Thymus (tissue), 11 donors: Measurements from ENCODE around the gene BICD2. TPM values are rescaled to one million over a fixed set of nuclear protein-coding genes. Genes with fewer than 3 reads are reported as not detected.

Experiments used
- DNase-seq, 9 donors: peaks; one replicate each; pipeline ENCODE4 v3.0.0-alpha.2; 2013; ENCODE audit warnings: low spot score in 9 of 9, low read depth in 6 of 9, missing footprints in 1 of 9
- H3K27ac ChIP-seq, 2 donors: one replicate each; pipeline ENCODE4 v1.5.1; 2013; ENCODE audit warnings: control low read depth in 1 of 2, low read depth in 1 of 2, low read length in 1 of 2, mild to moderate bottlenecking in 1 of 2, moderate library complexity in 1 of 2
- H3K27me3 ChIP-seq, 2 donors: one replicate each; pipeline ENCODE4 v1.5.1; 2013; ENCODE audit warnings: low read length in 1 of 2; ENCODE audit not compliant: control insufficient read depth in 2 of 2, insufficient read depth in 1 of 2
- H3K36me3 ChIP-seq, 2 donors: one replicate each; pipeline ENCODE4 v1.5.1; 2013; ENCODE audit warnings: low read length in 1 of 2, mild to moderate bottlenecking in 1 of 2, moderate library complexity in 1 of 2; ENCODE audit not compliant: control insufficient read depth in 2 of 2, insufficient read depth in 2 of 2
- H3K4me1 ChIP-seq, 2 donors: one replicate each; pipeline ENCODE4 v1.5.1; 2013; ENCODE audit warnings: low read length in 2 of 2; ENCODE audit not compliant: control insufficient read depth in 2 of 2, insufficient read depth in 2 of 2
- H3K4me3 ChIP-seq, 2 donors: one replicate each; pipeline ENCODE4 v1.5.1; 2013; ENCODE audit warnings: low read length in 2 of 2, control low read depth in 1 of 2, mild to moderate bottlenecking in 1 of 2
- H3K9me3 ChIP-seq, 2 donors: one replicate each; pipeline ENCODE4 v1.5.1; 2013; ENCODE audit warnings: low read length in 1 of 2, mild to moderate bottlenecking in 1 of 2; ENCODE audit not compliant: control insufficient read depth in 2 of 2, insufficient read depth in 1 of 2
- WGBS: extraction: QIAGEN DNeasy Blood & Tissue Kit; methylation state at CpG from one replicate; pipeline ENCODE4 v1.1.7; 2013; 5-methylcytosine and 5-hydroxymethylcytosine counted together
- polyA plus RNA-seq: library from polyadenylated mRNA; stranded (reverse); fragments of 200-250 nt; gene quantifications from one replicate; pipeline ENCODE4 v1.2.3, GENCODE V29; 2013
- total RNA-seq: library from RNA; stranded (reverse); fragments of 120-200 nt; gene quantifications from one replicate; pipeline ENCODE4 v1.2.4, GENCODE V29; 2013
- donor health status: healthy.

The BICD2 gene
- total and polyA plus RNA-seq, 2 donors, result 16.8 to 17.4 TPM

DNA sequence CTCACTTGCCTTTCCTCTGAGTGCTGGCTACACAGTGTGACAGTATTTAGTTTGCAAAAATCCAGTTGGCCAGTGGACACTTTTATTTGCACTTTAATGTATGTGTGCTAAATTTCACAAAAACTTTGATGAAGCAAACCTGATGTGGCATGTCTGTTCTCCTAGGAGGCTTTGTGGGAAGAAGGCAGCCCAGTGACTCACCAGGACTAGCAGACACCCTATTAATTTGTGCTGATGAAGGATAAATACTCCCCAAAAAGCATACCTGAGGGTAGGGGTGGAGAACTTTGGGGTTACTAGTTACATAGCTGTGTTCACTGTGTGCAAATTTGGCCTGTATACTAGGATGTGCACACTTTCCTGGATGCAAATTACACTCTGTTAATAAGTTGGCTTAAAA lies 55.4 kb downstream of the BICD2 start:
- H3K36me3 ChIP-seq, result peaks cover 33 to 46% of the 10 kb centered on the region in 2 donors
- DNase-seq, result no peak
- no peaks in the 10 kb centered on the region for H3K9me3 ChIP-seq
- H3K4me3 ChIP-seq, result no peak overlapping the region
- H3K4me1 ChIP-seq, result no peaks in the 10 kb centered on the region
- H3K27ac ChIP-seq, result no peak overlapping the region
- no peaks in the 10 kb centered on the region for H3K27me3 ChIP-seq

DNA sequence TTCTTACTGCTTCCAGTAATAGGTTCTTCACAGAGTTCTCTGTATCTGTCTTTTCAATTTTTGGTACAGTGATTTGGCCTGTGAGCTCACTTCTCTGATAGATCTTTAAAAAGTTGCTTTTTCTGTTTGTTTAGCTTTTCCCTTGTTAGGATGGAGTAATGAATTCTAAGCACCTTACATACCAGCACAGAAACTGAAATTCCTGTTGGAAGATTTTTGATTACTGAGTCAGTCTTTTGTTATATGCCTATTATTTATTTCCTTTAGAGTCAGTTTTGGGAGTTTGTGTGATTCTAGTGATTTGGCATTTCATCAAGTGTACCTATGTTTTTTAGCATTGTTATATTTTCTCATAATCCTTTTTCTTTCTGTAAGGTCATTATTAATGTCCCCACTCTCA lies 57.1 kb downstream of the BICD2 start:
- no peaks in the 10 kb centered on the region for H3K9me3 ChIP-seq
- peaks cover 21 to 29% of the 10 kb centered on the region in 2 donors for H3K36me3 ChIP-seq
- H3K4me1 ChIP-seq, result no peaks in the 10 kb centered on the region
- H3K27ac ChIP-seq, result no peak overlapping the region
- no peaks in the 10 kb centered on the region for H3K27me3 ChIP-seq
- no peak for DNase-seq
- no peak overlapping the region for H3K4me3 ChIP-seq

DNA sequence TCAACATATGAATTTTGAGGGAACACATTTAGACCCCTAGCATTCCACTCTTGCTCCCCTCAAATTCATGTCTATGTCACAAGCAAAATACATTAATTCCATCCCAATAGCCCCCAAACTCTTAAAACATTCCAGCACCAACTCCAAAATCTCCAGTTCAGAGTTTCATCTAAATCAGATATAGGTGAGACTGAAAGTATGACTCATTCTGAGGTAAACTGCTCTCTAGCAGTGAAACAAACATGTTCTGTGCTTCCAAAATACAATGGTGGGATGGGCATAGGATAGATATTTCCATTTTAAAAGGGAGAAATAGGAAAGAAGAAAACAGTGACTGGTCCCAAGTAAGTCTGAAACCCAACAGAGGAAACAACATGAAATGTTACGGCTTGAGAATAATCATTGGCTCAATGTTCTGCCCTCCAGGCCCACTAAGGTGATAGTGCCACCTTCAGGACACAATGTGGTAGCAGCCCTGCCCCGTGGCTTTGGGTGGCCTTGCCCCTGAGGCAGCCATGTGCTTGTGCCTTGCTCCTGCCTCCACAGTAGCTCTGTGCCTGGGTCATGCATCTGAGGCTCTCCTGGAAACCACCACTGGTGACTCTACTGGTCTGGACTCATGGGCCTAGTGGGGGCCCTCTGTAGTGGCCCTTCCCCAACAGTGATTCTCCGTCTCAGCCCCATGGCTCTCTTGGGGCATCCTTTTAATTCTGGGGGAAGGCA lies 58.3 kb downstream of the BICD2 start:
- Histone ChIP-seq H3K9me3 (no peaks in the 10 kb centered on the region), H3K27ac (no peak overlapping the region), H3K36me3 (peaks cover 17 to 23% of the 10 kb centered on the region in 2 donors), H3K4me1 (no peaks in the 10 kb centered on the region), H3K27me3 (no peaks in the 10 kb centered on the region), H3K4me3 (no peak overlapping the region)
- 64% methylated on average over 3 of the region's 3 CpGs for WGBS
- DNase-seq, result peak in 2 of 9 donors; percentile 3 to 31

DNA sequence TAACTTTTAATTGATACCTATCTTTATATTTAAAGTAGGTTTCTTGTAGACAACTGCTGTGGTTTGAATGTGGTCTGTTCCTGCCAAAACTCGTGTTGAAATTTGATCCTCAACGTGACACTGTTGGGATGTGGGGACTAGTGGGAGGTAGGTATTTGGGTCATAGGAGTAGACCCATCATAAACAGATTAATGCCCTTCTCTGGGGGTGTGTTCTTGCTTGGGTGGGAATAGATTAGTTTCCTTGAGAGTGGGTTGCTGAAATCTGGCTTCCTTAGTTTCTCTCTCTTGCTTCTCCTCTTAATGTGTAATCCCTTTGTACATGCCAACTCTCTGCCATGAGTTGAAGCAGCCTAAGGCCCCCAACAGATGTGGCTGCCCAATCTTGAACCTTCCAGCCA lies 60.1 kb downstream of the BICD2 start:
- H3K4me1 ChIP-seq, result no peaks in the 10 kb centered on the region
- H3K27me3 ChIP-seq, result no peaks in the 10 kb centered on the region
- H3K4me3 ChIP-seq, result no peak overlapping the region
- H3K9me3 ChIP-seq, result no peaks in the 10 kb centered on the region
- WGBS, result 85% methylated on average over 2 of the region's 2 CpGs
- H3K27ac ChIP-seq, result no peak overlapping the region
- no peak for DNase-seq
- H3K36me3 ChIP-seq, result peaks cover 4 to 7% of the 10 kb centered on the region in 2 donors

DNA sequence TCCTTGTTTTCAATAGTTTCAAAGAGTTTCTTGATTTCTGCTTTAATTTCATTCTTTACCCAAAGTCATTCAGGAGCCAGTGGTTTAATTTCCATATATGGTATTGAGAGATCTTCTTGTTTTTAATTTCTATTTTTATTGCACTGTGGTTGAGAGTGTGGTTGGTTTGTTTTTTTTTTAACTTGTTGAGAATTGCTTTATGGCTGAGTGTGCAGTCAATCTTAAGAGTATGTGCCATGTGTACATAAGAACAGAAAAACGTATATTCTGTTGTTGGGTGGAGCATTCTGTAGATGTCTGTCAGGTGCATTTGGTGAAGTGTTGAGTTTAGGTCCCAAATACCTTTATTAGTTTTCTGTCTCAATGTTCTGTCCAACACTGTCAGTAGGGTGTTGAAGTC lies 68.0 kb downstream of the BICD2 start:
- no peaks in the 10 kb centered on the region for H3K4me1 ChIP-seq
- H3K27me3 ChIP-seq, result no peaks in the 10 kb centered on the region
- H3K9me3 ChIP-seq, result peaks cover 0 to 1% of the 10 kb centered on the region in 2 donors
- H3K36me3 ChIP-seq, result no peaks in the 10 kb centered on the region
- no peak for DNase-seq
- 22% methylated on average over 1 of the region's 1 CpG for WGBS
- H3K27ac ChIP-seq, result no peak overlapping the region
- no peak overlapping the region for H3K4me3 ChIP-seq

DNA sequence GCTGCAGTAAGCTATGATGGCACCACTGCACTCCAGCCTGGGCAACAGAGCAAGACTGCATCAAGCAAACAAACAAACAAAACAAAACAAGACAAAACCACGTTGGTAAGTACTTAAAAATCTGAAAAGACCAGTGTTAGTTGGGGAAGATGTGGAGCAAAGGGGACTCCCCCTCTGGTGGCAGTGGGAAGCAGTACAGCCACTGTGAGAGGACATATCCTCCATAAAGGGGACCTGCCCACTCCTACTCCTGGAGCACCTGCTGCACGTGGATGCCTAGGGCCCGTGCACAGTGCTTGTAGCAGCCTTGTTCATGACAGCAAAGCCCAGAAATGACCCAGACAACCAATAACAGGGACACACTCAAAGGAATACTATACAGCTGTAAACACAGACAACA lies 77.7 kb downstream of the BICD2 start:
- H3K36me3 ChIP-seq, result no peaks in the 10 kb centered on the region
- H3K9me3 ChIP-seq, result peaks cover 1 to 5% of the 10 kb centered on the region in 2 donors
- H3K27me3 ChIP-seq, result no peaks in the 10 kb centered on the region
- H3K4me3 ChIP-seq, result no peak overlapping the region
- DNase-seq, result no peak
- no peaks in the 10 kb centered on the region for H3K4me1 ChIP-seq
- WGBS, result 83% methylated on average over 3 of the region's 3 CpGs
- H3K27ac ChIP-seq, result no peak overlapping the region

DNA sequence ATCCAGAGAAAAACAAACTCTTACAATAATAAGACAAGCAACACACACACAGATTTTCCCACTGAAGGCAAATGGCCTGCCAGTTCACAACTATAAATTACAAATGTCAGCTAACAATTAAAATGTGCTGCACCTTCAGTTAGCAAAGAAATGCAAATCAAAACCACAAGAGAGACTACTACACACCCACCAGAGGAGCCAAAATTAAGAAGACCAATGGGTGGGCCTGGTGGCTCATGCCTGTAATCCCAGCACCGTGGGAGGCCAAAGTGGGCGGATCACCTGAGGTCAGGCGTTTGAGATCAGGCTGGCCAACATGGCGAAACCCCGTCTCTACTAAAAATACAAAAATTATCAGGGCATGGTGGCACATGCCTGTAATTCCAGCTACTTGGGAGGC lies 79.6 kb downstream of the BICD2 start:
- Histone ChIP-seq H3K27me3 (no peaks in the 10 kb centered on the region), H3K4me3 (no peak overlapping the region), H3K9me3 (no peaks in the 10 kb centered on the region), H3K36me3 (no peaks in the 10 kb centered on the region), H3K4me1 (no peaks in the 10 kb centered on the region), H3K27ac (no peak overlapping the region)
- 93% methylated on average over 5 of the region's 5 CpGs for WGBS
- DNase-seq, result no peak

DNA sequence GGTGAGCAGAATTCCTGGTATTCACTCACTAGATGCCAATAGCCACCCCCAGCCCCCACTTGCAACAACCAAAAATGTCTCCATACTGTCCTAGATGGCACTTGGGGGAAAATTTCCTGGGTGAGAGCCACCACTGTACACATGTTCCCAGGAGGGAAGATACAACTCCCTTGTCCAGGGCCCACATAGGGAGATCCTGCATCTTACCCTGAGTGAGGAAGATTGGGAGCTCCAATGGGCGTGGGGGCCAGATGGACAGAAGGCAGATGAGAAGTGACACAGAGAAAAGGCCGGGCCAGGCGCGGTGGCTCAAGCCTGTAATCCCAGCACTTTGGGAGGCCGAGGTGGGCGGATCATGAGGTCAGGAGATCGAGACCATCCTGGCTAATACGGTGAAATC lies 82.4 kb downstream of the BICD2 start:
- no peak overlapping the region for H3K27ac ChIP-seq
- 95% methylated on average over 8 of the region's 8 CpGs for WGBS
- H3K4me3 ChIP-seq, result no peak overlapping the region
- H3K36me3 ChIP-seq, result no peaks in the 10 kb centered on the region
- no peaks in the 10 kb centered on the region for H3K9me3 ChIP-seq
- no peaks in the 10 kb centered on the region for H3K4me1 ChIP-seq
- no peak for DNase-seq
- H3K27me3 ChIP-seq, result no peaks in the 10 kb centered on the region

DNA sequence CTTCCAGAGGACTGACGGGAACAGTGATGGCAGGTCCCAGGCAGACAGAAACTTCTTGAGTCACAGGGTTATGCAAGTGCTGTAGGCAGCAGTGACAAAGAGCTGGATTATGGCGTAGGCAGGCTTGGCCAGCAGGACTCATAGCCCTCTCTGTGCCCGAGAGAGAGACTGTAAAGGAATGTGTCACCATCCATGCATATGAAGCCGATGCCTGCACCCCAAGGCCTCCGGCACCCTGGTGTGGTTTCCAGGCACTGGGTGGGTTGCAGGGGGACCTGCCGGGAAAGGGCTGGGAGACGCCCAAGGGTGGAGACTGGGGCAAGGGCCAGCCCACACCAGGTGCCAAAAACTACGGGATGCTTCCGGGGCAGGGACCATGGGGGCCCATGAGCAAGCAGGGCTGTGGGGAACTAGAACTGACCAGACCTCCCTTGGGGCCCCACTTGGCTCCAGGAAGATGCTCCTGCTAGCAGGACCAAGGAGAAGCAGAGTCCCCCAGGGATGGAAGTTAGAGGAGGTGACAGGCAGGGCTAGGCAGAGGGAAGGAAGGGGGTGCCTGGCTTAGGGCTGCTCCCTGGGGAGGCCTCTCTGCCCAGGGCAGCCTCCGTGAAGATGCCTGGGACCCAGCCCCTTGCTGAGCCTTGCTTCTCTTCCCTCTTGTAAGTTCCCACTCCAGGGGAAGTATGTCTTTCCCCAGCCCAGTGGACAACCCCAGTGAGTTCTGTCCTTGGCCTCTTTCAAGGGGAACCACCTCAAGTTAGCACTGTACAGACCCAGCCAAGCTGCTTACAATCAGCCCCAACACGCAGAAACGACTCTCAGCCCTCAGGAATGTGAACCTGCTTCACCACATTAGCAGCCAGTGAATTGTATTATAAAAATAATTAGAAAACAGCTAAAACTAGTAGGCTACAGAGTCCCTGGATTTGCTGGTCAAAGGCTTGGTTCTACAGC lies 84.2 kb downstream of the BICD2 start:
- no peak for DNase-seq
- no peaks in the 10 kb centered on the region for H3K4me1 ChIP-seq
- H3K9me3 ChIP-seq, result no peaks in the 10 kb centered on the region
- peak overlapping the region in 1 of 2 donors; percentile 25 for H3K27ac ChIP-seq
- H3K36me3 ChIP-seq, result no peaks in the 10 kb centered on the region
- H3K27me3 ChIP-seq, result no peaks in the 10 kb centered on the region
- H3K4me3 ChIP-seq, result no peak overlapping the region
- 96% methylated on average over 12 of the region's 12 CpGs for WGBS
